Prostate gland (tissue), 2 donors: ENCODE measurements around the gene DCAF15.

Experiments used
- CTCF ChIP-seq, 4 experiments: fragments of 200-600 bp in 2 of 4; fragments of 450-650 bp in 2 of 4; sonication (generic) in 2 of 4; IDR thresholded peaks; 1 replicate in 3 of 4; 2 replicates in 1 of 4; pipeline ENCODE4 v1.5.1; 2016 to 2019; ENCODE audit warnings: antibody characterized with exemption in 4 of 4, mild to moderate bottlenecking in 2 of 4, moderate library complexity in 2 of 4
- POLR2A ChIP-seq: fragments of 450-650 bp; IDR thresholded peaks from one replicate; pipeline ENCODE4 v1.6.1; 2016; ENCODE audit warnings: antibody characterized with exemption, mild to moderate bottlenecking
- POLR2AphosphoS5 ChIP-seq: sonication (generic); formaldehyde crosslinking; IDR thresholded peaks from one replicate; pipeline ENCODE4 v1.6.1; 2017; ENCODE audit warnings: antibody characterized with exemption

- TF ChIP-seq POLR2A (no peak), CTCF (IDR thresholded peaks at IDR 0.05) (no peak), POLR2AphosphoS5 (no peak)
These were observed 21.9 kb upstream of the DCAF15 start for GRCh38 chr19:13930402-13930801.
